ENCODE results near the gene TSPAN4. TPM values are rescaled to one million over a fixed set of nuclear protein-coding genes. Genes with fewer than 3 reads are reported as not detected.

TSPAN4 gene
- total and polyA plus RNA-seq, 9 of the 15 experiments (the other 6 are each of a cell fraction or from before 2014, with no cell fraction given) = 0.07 to 31.0 (median 15.7) TPM

GRCh38 chr11:808427-809286, 34.0 kb upstream of the TSPAN4 start (continued):
- no peak for TF ChIP-seq ZNF592 (IDR thresholded peaks at IDR 0.05)
- TF ChIP-seq HOMEZ (CRISPR knock-in tag; IDR thresholded peaks at IDR 0.05) = no peak
- no peak for TF ChIP-seq FOSL1 (tag; conservative IDR thresholded peaks at IDR 0.05)
- peak; percentile 11 for TF ChIP-seq BRD9 (IDR thresholded peaks at IDR 0.05; ENCODE audit: low read depth, partially characterized antibody)
- TF ChIP-seq ZNF609 (CRISPR knock-in tag; IDR thresholded peaks at IDR 0.05; ENCODE audit: borderline replicate concordance) = 0 out of 2 replicates have a peak, but pooled peaks have one; percentile 12
- no peak for TF ChIP-seq NCOA2 (IDR thresholded peaks at IDR 0.05; ENCODE audit: partially characterized antibody in 2 of 2)
- no peak for TF ChIP-seq DIDO1 (tag; IDR thresholded peaks at IDR 0.05; ENCODE audit: low read depth)
- no peak for TF ChIP-seq FOXO4 (CRISPR knock-in tag; IDR thresholded peaks at IDR 0.05)
- no peak for TF ChIP-seq ZNF347 (CRISPR knock-in tag; IDR thresholded peaks at IDR 0.05; ENCODE audit: low read depth)
- TF ChIP-seq USF1 (CRISPR knock-in tag; IDR thresholded peaks at IDR 0.05) = no peak
- TF ChIP-seq PCBP1 (IDR thresholded peaks at IDR 0.05; ENCODE audit: low read depth, low read length, poor library complexity, severe bottlenecking) = no peak
- TF ChIP-seq NFIC (IDR thresholded peaks at IDR 0.05) = no peak
- TF ChIP-seq EP400 (IDR thresholded peaks at IDR 0.05) = no peak

All from K562 (cell line).